Endothelial cell of umbilical vein (primary cell): ENCODE measurements around the gene TMEM94.

Experiments
- CTCF ChIP-seq, 2 donors: IDR thresholded peaks; 1 replicate in 1 of 2; 2 replicates in 1 of 2; pipeline ENCODE4 v1.5.1; 2011; ENCODE audit warnings: low read length in 2 of 2, mild to moderate bottlenecking in 2 of 2, moderate library complexity in 2 of 2, control low read depth in 1 of 2, inconsistent platforms in 1 of 2, low read depth in 1 of 2; ENCODE audit not compliant: insufficient read depth in 1 of 2; ENCODE audit errors: extremely low read depth in 1 of 2
- EZH2 ChIP-seq: IDR thresholded peaks from 2 replicates; pipeline ENCODE4 v1.6.1; 2012; ENCODE audit warnings: borderline replicate concordance, low read depth, mild to moderate bottlenecking, moderate library complexity, low read length, inconsistent platforms; ENCODE audit not compliant: severe bottlenecking
- FOS ChIP-seq: IDR thresholded peaks from 2 replicates; pipeline ENCODE4 v1.6.1; 2011; ENCODE audit warnings: mild to moderate bottlenecking, low read length, moderate library complexity, borderline replicate concordance; ENCODE audit not compliant: insufficient read depth
- GATA2 ChIP-seq: IDR thresholded peaks from 2 replicates; pipeline ENCODE4 v1.7.0; 2011; ENCODE audit warnings: low read depth, mild to moderate bottlenecking, moderate library complexity, mixed read lengths, low read length; ENCODE audit not compliant: insufficient read length, insufficient read depth
- JUN ChIP-seq: IDR thresholded peaks from 2 replicates; pipeline ENCODE4 v1.6.1; 2011; ENCODE audit warnings: borderline replicate concordance, low read depth; ENCODE audit not compliant: insufficient read length, insufficient read depth
- MAX ChIP-seq: IDR thresholded peaks from 2 replicates; pipeline ENCODE4 v1.6.1; 2011; ENCODE audit not compliant: insufficient read depth, insufficient read length
- MYC ChIP-seq: IDR thresholded peaks from one replicate; pipeline ENCODE4 v1.6.1; 2011; ENCODE audit warnings: mild to moderate bottlenecking, low read depth, low read length
- POLR2A ChIP-seq: IDR thresholded peaks from 2 replicates; pipeline ENCODE4 v1.6.1; 2012; ENCODE audit warnings: low read depth, mild to moderate bottlenecking, control low read depth, low read length
- POLR2AphosphoS5 ChIP-seq: IDR thresholded peaks from 2 replicates; pipeline ENCODE4 v1.6.1; 2012; ENCODE audit warnings: low read depth, mild to moderate bottlenecking, control low read depth, low read length, moderate library complexity; ENCODE audit not compliant: insufficient read depth

GRCh38 chr17:75542728-75543336 lies 86.4 kb downstream of the TMEM94 start:
- TF ChIP-seq POLR2A: no peak
- no peak for TF ChIP-seq EZH2
- no peak for TF ChIP-seq CTCF (IDR thresholded peaks at IDR 0.05; ENCODE audit: extremely low read depth in 1 of 2, insufficient read depth in 1 of 2, low read depth in 1 of 2, low read length in 2 of 2)
- no peak for TF ChIP-seq MYC
- TF ChIP-seq POLR2AphosphoS5: no peak
- no peak for TF ChIP-seq MAX
- no peak for TF ChIP-seq GATA2
- no peak for TF ChIP-seq JUN
- no peak for TF ChIP-seq FOS
